ENCODE data around the gene PAK6. TPM values are rescaled to one million over a fixed set of nuclear protein-coding genes. Genes with fewer than 3 reads are reported as not detected.

Gene PAK6
- polyA plus RNA-seq, 1 donor from 2014 or later: 32.4 TPM

- no peaks in the 10 kb centered on the region for H4K20me1 ChIP-seq (ENCODE audit: insufficient read depth)
- H3F3A ChIP-seq (ENCODE audit: insufficient read depth, low read length, poor library complexity, severe bottlenecking): no peaks in the 10 kb centered on the region
- H3K9me3 ChIP-seq (ENCODE audit: low read length): no peaks in the 10 kb centered on the region
- H3K9ac ChIP-seq (ENCODE audit: low read length): no peak overlapping the region
- H3K27me3 ChIP-seq (ENCODE audit: insufficient read depth, low read depth, low read length): no peaks in the 10 kb centered on the region
- no peak for TF ChIP-seq SMC3 (conservative IDR thresholded peaks at IDR 0.05; ENCODE audit: poor library complexity)
- no peak for TF ChIP-seq TAF1 (IDR thresholded peaks at IDR 0.05; ENCODE audit: low read depth)
- no peak for TF ChIP-seq CTCF (IDR thresholded peaks at IDR 0.05; ENCODE audit: poor library complexity, severe bottlenecking)
- no peak for TF ChIP-seq MXI1 (conservative IDR thresholded peaks at IDR 0.05; ENCODE audit: poor library complexity, severe bottlenecking)
- TF ChIP-seq RAD21 (conservative IDR thresholded peaks at IDR 0.05): no peak
- TF ChIP-seq REST (IDR thresholded peaks at IDR 0.05; ENCODE audit: borderline replicate concordance): no peak
- TF ChIP-seq POLR2AphosphoS5 (IDR thresholded peaks at IDR 0.05): no peak
- TF ChIP-seq EZH2 (IDR thresholded peaks at IDR 0.05; ENCODE audit: borderline replicate concordance, insufficient read depth, low read length, poor library complexity, severe bottlenecking): no peak
- no peak for TF ChIP-seq EP300 (conservative IDR thresholded peaks at IDR 0.05; ENCODE audit: poor library complexity, severe bottlenecking)
- H3K4me2 ChIP-seq (ENCODE audit: low read length): no peak overlapping the region
- no peaks in the 10 kb centered on the region for H3K36me3 ChIP-seq (ENCODE audit: insufficient read depth, low read length)
- no peak overlapping the region for H3K27ac ChIP-seq (ENCODE audit: low read length)
- no peaks in the 10 kb centered on the region for H3K9me2 ChIP-seq (ENCODE audit: insufficient read depth, low read length)
- no peaks in the 10 kb centered on the region for H3K79me2 ChIP-seq (replicated peaks; ENCODE audit: insufficient read depth, low read length)
- H2AFZ ChIP-seq (ENCODE audit: low read depth, low read length): no peak overlapping the region
- H3K4me3 ChIP-seq (ENCODE audit: low read length): peak overlapping the region; percentile 30
Observed at GRCh38 chr15:40271685-40272484, 33.0 kb downstream of the PAK6 start.

GRCh38 chr15:40272485-40273056, 33.7 kb downstream of the PAK6 start:
- Histone ChIP-seq H3K9me2 (ENCODE audit: insufficient read depth, low read length) (no peaks in the 10 kb centered on the region), H4K20me1 (ENCODE audit: insufficient read depth) (no peaks in the 10 kb centered on the region), H3K9me3 (ENCODE audit: low read length) (no peaks in the 10 kb centered on the region), H3K27ac (ENCODE audit: low read length) (no peak overlapping the region), H3K36me3 (ENCODE audit: insufficient read depth, low read length) (no peaks in the 10 kb centered on the region), H2AFZ (ENCODE audit: low read depth, low read length) (no peak overlapping the region), H3F3A (ENCODE audit: insufficient read depth, low read length, poor library complexity, severe bottlenecking) (no peaks in the 10 kb centered on the region), H3K9ac (ENCODE audit: low read length) (no peak overlapping the region), H3K79me2 (replicated peaks; ENCODE audit: insufficient read depth, low read length) (no peaks in the 10 kb centered on the region), H3K4me2 (ENCODE audit: low read length) (no peak overlapping the region), H3K4me3 (ENCODE audit: low read length) (no peak overlapping the region), H3K27me3 (ENCODE audit: insufficient read depth, low read depth, low read length) (no peaks in the 10 kb centered on the region)
- no peak for TF ChIP-seq SMC3 (conservative IDR thresholded peaks at IDR 0.05; ENCODE audit: poor library complexity)
- no peak for TF ChIP-seq RAD21 (conservative IDR thresholded peaks at IDR 0.05)
- TF ChIP-seq CTCF (IDR thresholded peaks at IDR 0.05; ENCODE audit: poor library complexity, severe bottlenecking): no peak
- no peak for TF ChIP-seq REST (IDR thresholded peaks at IDR 0.05; ENCODE audit: borderline replicate concordance)
- TF ChIP-seq MXI1 (conservative IDR thresholded peaks at IDR 0.05; ENCODE audit: poor library complexity, severe bottlenecking): no peak
- TF ChIP-seq EP300 (conservative IDR thresholded peaks at IDR 0.05; ENCODE audit: poor library complexity, severe bottlenecking): no peak
- TF ChIP-seq EZH2 (IDR thresholded peaks at IDR 0.05; ENCODE audit: borderline replicate concordance, insufficient read depth, low read length, poor library complexity, severe bottlenecking): no peak
- TF ChIP-seq POLR2AphosphoS5 (IDR thresholded peaks at IDR 0.05): no peak
- TF ChIP-seq TAF1 (IDR thresholded peaks at IDR 0.05; ENCODE audit: low read depth): no peak

Measured in neural cell (in vitro differentiated cells).